Occipital lobe (tissue), 2 donors: ENCODE results near the gene TSGA10. TPM values are rescaled to one million over a fixed set of nuclear protein-coding genes. Genes with fewer than 3 reads are reported as not detected.
"Not testable (repeated sequence)": the region's sequence is repeated elsewhere in the genome, so short reads cannot be mapped to it uniquely, and the experiment has no call there.

Experiments used
- DNase-seq: peaks from one replicate; lab custom pipeline; 2025; lab: John Stamatoyannopoulos, UW
- total RNA-seq: library from RNA; depleted of rRNA; stranded (reverse); fragments of >200 nt; gene quantifications from one replicate; pipeline ENCODE4 v1.2.3, GENCODE V29; 2014

The TSGA10 gene
- total RNA-seq, 1 donor from 2014 or later: 21.1 TPM

- DNase-seq: no peak
Measured at GRCh38 chr2:99079226-99079625, 75.5 kb downstream of the TSGA10 start.

DNA sequence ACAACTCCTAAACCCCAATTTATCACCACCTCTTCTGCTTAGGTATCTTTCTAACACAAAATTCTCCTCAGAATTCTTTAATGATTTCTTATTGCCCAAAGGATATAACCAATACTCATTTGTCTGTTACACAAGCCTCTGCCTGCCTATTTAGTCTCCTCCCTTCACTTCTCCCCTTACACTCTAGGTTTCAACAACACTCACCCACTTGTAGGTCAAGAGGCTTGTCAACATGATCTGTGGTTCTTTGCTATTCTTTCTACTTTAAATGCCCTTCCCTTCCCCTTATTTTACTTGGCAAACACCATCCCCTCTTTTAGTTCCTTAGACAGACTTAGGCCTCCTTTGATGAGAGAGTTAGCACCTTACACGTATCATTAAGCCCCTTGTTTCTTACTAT lies 82.2 kb downstream of the TSGA10 start:
- no peak for DNase-seq

- no peak for DNase-seq
Measured at GRCh38 chr2:99067871-99068625, 86.7 kb downstream of the TSGA10 start.

- DNase-seq: no peak
Measured at GRCh38 chr2:99066075-99066958, 88.4 kb downstream of the TSGA10 start.

DNA sequence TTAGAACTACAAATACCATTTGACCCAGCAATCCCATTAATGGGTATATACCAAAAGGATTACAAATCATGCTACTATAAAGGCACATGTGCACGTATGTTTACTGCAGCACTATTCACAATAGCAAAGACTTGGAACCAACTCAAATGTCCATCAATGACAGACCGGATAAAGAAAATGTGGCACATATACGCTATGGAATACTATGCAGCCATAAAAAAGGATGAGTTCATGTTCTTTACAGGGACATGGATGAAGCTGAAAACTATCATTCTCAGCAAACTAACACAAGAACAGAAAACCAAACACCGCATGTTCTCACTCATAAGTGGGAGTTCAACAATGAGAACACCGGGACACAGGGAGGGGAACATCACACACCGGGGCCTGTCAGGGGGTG lies 105.6 kb downstream of the TSGA10 start:
- DNase-seq: not testable (repeated sequence)

DNA sequence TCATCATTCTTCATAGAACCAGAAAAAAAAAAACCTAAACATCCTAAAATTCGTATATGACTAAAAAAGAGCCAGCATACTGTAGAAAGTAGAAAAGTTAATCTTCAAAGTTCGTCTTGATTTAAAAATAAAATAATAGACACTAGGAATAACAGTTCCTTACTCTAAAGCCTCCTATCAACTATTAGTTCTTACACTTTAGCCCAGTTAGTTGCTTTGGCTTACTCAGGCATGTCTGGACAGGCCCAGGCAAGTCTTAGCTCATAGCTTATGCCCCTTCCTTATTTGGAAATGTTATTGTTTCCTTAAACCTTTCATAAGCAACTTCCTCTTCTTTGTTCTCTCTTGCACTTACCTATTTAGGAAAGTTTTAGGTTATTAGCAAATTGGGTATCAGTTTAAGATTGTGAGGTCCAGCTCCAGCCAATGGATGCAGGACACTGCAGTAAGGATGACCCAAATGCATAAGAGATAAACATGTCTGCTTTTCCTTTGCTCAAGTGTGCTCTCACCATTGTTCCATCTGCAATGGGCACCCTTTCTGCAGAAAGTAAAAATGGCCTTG lies 113.9 kb downstream of the TSGA10 start:
- DNase-seq: not testable (repeated sequence)

DNA sequence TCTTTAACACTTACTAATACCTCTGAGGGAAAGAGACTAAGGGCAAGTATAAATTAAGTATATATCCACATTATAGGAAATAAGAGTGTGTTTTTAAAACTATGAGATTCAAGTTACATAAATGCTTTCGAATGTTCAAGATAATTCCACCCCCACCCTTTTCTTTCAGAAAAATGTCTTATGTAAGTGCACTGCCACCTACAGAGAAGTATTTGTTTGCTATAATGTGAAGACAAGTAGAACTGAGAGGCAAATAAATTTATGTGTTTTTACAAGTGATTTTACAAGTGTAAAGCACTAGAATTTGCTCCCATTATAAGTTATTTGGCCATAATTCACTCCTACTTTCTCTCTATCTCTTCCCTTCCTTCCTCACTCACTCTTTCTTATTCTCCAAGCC lies 118.8 kb downstream of the TSGA10 start:
- DNase-seq: no peak

DNA sequence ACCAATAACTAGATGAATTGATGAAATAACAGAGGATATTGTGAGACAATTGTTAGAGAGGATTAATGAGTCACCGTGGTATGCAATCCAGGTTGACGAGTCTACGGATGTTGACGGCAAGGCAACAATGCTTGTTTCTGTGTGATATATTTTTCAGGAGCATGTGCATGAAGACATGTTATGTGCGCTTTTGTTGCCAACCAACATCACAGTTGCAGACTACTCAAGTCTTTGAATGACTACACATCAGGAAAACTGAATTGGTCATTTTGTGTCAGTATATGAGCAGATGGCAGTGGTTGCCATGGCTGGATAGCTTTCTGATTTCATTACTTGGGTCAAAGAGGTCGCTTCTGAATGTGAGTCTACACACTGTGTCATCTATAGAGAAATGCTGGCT lies 122.0 kb downstream of the TSGA10 start:
- no peak for DNase-seq

DNA sequence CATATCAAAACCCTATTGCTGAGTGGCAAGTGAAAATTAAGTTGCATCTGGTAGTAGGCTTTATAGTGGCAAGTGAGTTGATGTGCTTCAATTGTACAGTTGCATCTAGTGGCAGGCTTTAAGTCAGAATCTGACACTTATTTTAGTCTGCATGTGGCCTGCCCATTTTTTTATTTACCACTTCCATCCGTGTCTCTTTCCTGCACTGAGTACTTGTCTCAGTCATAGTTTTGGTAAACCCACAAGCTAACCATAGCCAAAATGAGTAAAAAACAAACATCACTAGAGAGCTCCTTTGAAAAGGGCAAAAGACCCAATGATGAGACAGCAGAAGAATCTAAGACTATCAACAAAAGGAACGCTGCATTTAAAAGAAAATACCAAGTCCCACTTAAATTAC lies 122.7 kb downstream of the TSGA10 start:
- DNase-seq: no peak

GRCh38 chr2:99031481-99031880 lies 123.3 kb downstream of the TSGA10 start:
- DNase-seq: no peak

GRCh38 chr2:99028558-99028957 lies 126.2 kb downstream of the TSGA10 start:
- no peak for DNase-seq

- DNase-seq: no peak
Measured at GRCh38 chr2:99027856-99028255, 126.9 kb downstream of the TSGA10 start.

GRCh38 chr2:99000708-99001107 lies 154.0 kb downstream of the TSGA10 start:
- DNase-seq: no peak

DNA sequence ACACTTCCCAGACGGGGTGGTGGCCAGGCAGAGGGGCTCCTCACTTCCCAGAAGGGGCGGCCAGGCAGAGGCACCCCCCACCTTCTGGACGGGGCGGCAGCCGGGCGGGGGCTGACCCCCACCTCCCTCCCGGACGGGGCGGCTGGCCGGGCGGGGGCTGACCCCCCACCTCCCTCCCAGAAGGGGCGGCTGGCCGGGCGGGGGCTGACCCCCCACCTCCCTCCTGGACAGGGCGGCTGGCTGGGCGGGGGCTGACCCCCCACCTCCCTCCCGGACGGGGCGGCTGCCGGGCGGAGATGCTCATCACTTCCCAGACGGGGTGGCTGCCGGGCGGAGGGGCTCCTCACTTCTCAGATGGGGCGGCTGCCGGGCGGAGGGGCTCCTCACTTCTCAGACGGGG lies 166.0 kb downstream of the TSGA10 start:
- DNase-seq: not testable (repeated sequence)

GRCh38 chr2:98985905-98986666 lies 168.7 kb downstream of the TSGA10 start:
- no peak for DNase-seq

GRCh38 chr2:98975611-98976010 lies 179.1 kb downstream of the TSGA10 start:
- no peak for DNase-seq

DNA sequence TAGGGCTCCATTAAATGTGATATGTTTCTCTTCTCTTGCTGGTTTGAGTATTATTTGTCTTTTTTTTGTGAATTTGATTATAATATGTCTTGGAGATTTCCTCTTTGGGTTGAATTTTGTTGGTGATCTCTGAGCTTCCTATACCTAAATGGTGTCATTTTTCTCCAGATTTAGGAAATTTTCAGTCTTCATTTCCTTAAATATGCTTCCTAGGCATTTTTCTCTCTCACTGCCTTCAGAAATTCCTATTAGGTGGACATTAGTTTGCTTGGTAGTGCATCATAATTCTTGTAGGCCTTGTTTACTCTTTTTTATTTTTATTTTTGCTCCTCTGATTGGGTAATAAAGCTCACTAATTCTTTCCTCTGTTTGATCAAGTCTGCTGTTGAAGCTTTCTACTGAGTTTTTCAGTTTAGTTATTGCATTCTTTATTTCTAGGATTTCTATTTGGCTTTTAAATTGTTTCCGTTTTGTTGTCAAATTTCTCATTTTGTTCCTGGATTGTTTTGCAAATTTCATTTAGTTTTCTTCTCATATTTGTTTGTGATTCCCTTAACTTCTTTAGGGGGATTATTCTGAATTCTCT lies 182.1 kb downstream of the TSGA10 start:
- DNase-seq: no peak

GRCh38 chr2:98959810-98960507 lies 194.8 kb downstream of the TSGA10 start:
- DNase-seq: no peak

DNA sequence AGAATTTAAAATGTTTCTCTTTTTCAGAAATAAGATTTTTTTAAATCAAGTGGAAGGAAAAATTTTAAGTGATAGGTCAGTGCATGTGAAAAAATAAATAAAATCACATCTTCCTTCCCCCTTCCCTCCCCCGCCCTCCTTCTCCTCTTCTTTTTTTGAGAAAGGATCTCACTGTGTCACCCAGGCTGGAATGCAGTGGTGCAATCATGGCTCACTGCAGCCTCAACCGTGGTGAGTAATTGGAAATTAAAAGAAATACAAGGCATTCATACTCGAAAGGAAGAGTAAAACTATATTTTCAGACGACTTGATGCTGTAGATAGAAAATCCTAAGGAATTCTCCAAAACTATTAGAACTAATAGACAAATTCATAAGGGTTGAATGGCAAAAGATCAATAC lies 201.8 kb downstream of the TSGA10 start:
- DNase-seq: no peak

GRCh38 chr2:98948956-98949739 lies 205.6 kb downstream of the TSGA10 start:
- no peak for DNase-seq
